A549 treated with GW870086 at 1 μM for 4 hours (cell line): ENCODE data around the gene KRT25. TPM values are rescaled to one million over a fixed set of nuclear protein-coding genes. Genes with fewer than 3 reads are reported as not detected.

ENCODE experiments used
- total RNA-seq: library from RNA; stranded (reverse); fragments of 200-300 nt; extraction: Qiagen RNA extraction; gene quantifications from 5 replicates; pipeline ENCODE4 v1.2.3, GENCODE V29; 2022; ENCODE audit warnings: low read depth

Gene KRT25, protein sequence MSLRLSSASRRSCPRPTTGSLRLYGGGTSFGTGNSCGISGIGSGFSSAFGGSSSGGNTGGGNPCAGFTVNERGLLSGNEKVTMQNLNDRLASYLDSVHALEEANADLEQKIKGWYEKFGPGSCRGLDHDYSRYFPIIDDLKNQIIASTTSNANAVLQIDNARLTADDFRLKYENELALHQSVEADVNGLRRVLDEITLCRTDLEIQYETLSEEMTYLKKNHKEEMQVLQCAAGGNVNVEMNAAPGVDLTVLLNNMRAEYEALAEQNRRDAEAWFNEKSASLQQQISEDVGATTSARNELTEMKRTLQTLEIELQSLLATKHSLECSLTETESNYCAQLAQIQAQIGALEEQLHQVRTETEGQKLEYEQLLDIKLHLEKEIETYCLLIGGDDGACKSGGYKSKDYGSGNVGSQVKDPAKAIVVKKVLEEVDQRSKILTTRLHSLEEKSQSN
- total RNA-seq: not detected in 5 replicates

GRCh38 chr17:40755231-40755630 is at the start of gene KRT25:
TSS of gene KRT25 (minus strand) at chr17:40755331. CDS start at chr17:40755271, 60 bp downstream.

DNA sequence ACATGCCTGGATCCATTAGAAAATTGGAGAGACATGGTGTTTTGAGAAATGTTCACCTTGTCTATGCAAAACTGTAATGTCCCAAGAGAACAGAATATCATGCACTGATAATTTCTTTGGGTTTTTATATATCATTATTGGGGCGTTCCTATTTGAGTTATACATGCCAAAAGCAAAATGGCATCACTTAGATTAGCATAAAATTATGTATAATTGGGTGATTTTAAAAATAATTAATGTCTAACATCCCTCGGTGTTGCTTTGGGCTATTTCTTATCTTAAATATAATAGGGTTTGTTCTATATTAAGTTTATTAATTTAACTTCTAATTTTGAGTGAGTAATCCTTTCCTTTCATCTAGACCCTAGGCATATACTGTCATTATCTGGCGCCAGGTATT is 44.7 kb upstream of the KRT25 start, which contains the start of gene KRT28:
KRT28 (minus strand) TSS at position 101 of the 400 bp plus-strand sequence; CDS start at position 35, 66 bp downstream.

GRCh38 chr17:40782450-40782849 is 27.3 kb upstream of the KRT25 start, which contains the start of gene KRT27:
TSS of gene KRT27 (minus strand) at chr17:40782550. CDS start at chr17:40782493, 57 bp downstream.

GRCh38 chr17:40772101-40772500 is 17.0 kb upstream of the KRT25 start, which contains the start of gene KRT26:
TSS of gene KRT26 (minus strand) at chr17:40772201. CDS start at chr17:40772113, 88 bp downstream.

GRCh38 chr17:40703652-40704051 is 51.5 kb downstream of the KRT25 start, which contains the start of gene KRT24:
TSS of gene KRT24 (minus strand) at chr17:40703752. CDS start at chr17:40703693, 59 bp downstream.

Other genes starting within 250 kb of the KRT25 start
- 0.74 to 1.1 TPM (median 0.94 TPM) in 5 replicates for gene CCR7, start 189.9 kb downstream of the KRT25 start, total RNA-seq
- gene SMARCE1, start 107.5 kb downstream of the KRT25 start, total RNA-seq: 100 to 115 TPM (median 110 TPM) in 5 replicates
- gene KRT222, start 90.2 kb downstream of the KRT25 start, total RNA-seq: 0.19 to 0.52 TPM (median 0.44 TPM) in 4 of 5 replicates, not detected in the other
- not detected in 5 replicates for gene KRT24, start 51.6 kb downstream of the KRT25 start, total RNA-seq
- not detected in 5 replicates for gene KRT26, start 16.9 kb upstream of the KRT25 start, total RNA-seq
- not detected in 5 replicates for gene KRT27, start 27.2 kb upstream of the KRT25 start, total RNA-seq
- gene KRT28, start 44.6 kb upstream of the KRT25 start, total RNA-seq: not detected in 5 replicates
- 93.1 to 121 TPM (median 103 TPM) in 5 replicates for gene KRT10, start 67.3 kb upstream of the KRT25 start, total RNA-seq
- not detected in 5 replicates for gene KRT12, start 111.9 kb upstream of the KRT25 start, total RNA-seq
- 0.10 to 0.53 TPM (median 0.27 TPM) in 5 replicates for gene KRT20, start 129.9 kb upstream of the KRT25 start, total RNA-seq
- gene KRT23, start 182.3 kb upstream of the KRT25 start, total RNA-seq: 0.14 to 0.19 TPM in 2 of 5 replicates, not detected in the others
- gene KRT39, start 211.6 kb upstream of the KRT25 start, total RNA-seq: not detected in 5 replicates
- not detected in 5 replicates for gene KRT40, start 229.0 kb upstream of the KRT25 start, total RNA-seq
- not detected in 5 replicates for gene KRTAP3-3, start 238.8 kb upstream of the KRT25 start, total RNA-seq
- 0.28 to 0.34 TPM (median 0.31 TPM) in 3 of 5 replicates, not detected in the others for gene KRTAP3-2, start 244.6 kb upstream of the KRT25 start, total RNA-seq